Measurements from ENCODE around the gene ERN1.
"Not testable (repeated sequence)": the region's sequence is repeated elsewhere in the genome, so short reads cannot be mapped to it uniquely, and the experiment has no call there.

The ERN1 gene

GRCh38 chr17:64022611-64023063 is 107.3 kb downstream of the ERN1 start:
- no peak for DNase-seq

- no peak for DNase-seq
These were observed 109.7 kb downstream of the ERN1 start, which contains the start of gene ICAM2 for GRCh38 chr17:64020056-64020766. TSS of gene ICAM2 (minus strand) at chr17:64020633. CDS start at chr17:64006691, 13,942 bp downstream.

- not testable (repeated sequence) for DNase-seq
These were observed 110.4 kb downstream of the ERN1 start for GRCh38 chr17:64019551-64019961.

- no peak for DNase-seq
These were observed 112.5 kb downstream of the ERN1 start for GRCh38 chr17:64017381-64017980.

GRCh38 chr17:64016974-64017373 is 113.0 kb downstream of the ERN1 start:
- DNase-seq: no peak

GRCh38 chr17:64016231-64016784 is 113.6 kb downstream of the ERN1 start:
- DNase-seq: no peak

GRCh38 chr17:64015447-64015846 is 114.5 kb downstream of the ERN1 start:
- DNase-seq: no peak

- no peak for DNase-seq
These were observed 120.2 kb downstream of the ERN1 start for GRCh38 chr17:64009571-64010402.

- DNase-seq: no peak
These were observed 121.1 kb downstream of the ERN1 start for GRCh38 chr17:64008830-64009229.

GRCh38 chr17:64008346-64008745 is 121.6 kb downstream of the ERN1 start:
- no peak for DNase-seq

GRCh38 chr17:64007838-64008282 is 122.1 kb downstream of the ERN1 start:
- no peak for DNase-seq

- not testable (repeated sequence) for DNase-seq
These were observed 122.7 kb downstream of the ERN1 start for GRCh38 chr17:64007089-64007837.

- DNase-seq: no peak
These were observed 123.4 kb downstream of the ERN1 start for GRCh38 chr17:64006361-64007088.

- DNase-seq: no peak
These were observed 124.2 kb downstream of the ERN1 start for GRCh38 chr17:64005734-64006167.

- no peak for DNase-seq
These were observed 124.8 kb downstream of the ERN1 start for GRCh38 chr17:64004903-64005733.

- DNase-seq: no peak
These were observed 125.7 kb downstream of the ERN1 start for GRCh38 chr17:64004218-64004770.

GRCh38 chr17:64003526-64004121 is 126.3 kb downstream of the ERN1 start:
- DNase-seq: no peak

- no peak for DNase-seq
These were observed 127.1 kb downstream of the ERN1 start for GRCh38 chr17:64002658-64003525.

Measured in NCI-H1694 (cell line).